Astrocyte of the cerebellum (primary cell): ENCODE data around the gene CNPPD1.

Experiments
- DNase-seq: peaks from one replicate; pipeline ENCODE4 v3.0.0-alpha.2; 2011; ENCODE audit warnings: low read depth
- H3K4me3 ChIP-seq: 2 replicates; pipeline ENCODE4 v1.5.1; 2011; ENCODE audit warnings: mild to moderate bottlenecking, low read depth, low read length, moderate library complexity
- in situ Hi-C: cut with HindIII; loops from 2 replicates; pipeline ENCODE4 v1.10.0; 2017; ENCODE audit warnings: low sequenced_read_pairs
- TF ChIP-seq, protein P1 (sequence below): IDR thresholded peaks from 2 replicates; pipeline ENCODE4 v1.5.1; 2012; ENCODE audit warnings: low read length, low read depth, moderate library complexity, mild to moderate bottlenecking; ENCODE audit errors: missing control alignments

Gene CNPPD1

GRCh38 chr2:219126555-219126954 is 50.2 kb downstream of the CNPPD1 start:
- TF ChIP-seq, protein P1, sequence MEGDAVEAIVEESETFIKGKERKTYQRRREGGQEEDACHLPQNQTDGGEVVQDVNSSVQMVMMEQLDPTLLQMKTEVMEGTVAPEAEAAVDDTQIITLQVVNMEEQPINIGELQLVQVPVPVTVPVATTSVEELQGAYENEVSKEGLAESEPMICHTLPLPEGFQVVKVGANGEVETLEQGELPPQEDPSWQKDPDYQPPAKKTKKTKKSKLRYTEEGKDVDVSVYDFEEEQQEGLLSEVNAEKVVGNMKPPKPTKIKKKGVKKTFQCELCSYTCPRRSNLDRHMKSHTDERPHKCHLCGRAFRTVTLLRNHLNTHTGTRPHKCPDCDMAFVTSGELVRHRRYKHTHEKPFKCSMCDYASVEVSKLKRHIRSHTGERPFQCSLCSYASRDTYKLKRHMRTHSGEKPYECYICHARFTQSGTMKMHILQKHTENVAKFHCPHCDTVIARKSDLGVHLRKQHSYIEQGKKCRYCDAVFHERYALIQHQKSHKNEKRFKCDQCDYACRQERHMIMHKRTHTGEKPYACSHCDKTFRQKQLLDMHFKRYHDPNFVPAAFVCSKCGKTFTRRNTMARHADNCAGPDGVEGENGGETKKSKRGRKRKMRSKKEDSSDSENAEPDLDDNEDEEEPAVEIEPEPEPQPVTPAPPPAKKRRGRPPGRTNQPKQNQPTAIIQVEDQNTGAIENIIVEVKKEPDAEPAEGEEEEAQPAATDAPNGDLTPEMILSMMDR: no peak
- in situ Hi-C loops: no loop called here
- no peak for DNase-seq
- H3K4me3 ChIP-seq: no peak overlapping the region

- TF ChIP-seq, protein P1: no peak
- in situ Hi-C loops: no loop called here
- DNase-seq: no peak
- no peak overlapping the region for H3K4me3 ChIP-seq
These were observed 50.8 kb downstream of the CNPPD1 start for GRCh38 chr2:219125886-219126270.

DNA sequence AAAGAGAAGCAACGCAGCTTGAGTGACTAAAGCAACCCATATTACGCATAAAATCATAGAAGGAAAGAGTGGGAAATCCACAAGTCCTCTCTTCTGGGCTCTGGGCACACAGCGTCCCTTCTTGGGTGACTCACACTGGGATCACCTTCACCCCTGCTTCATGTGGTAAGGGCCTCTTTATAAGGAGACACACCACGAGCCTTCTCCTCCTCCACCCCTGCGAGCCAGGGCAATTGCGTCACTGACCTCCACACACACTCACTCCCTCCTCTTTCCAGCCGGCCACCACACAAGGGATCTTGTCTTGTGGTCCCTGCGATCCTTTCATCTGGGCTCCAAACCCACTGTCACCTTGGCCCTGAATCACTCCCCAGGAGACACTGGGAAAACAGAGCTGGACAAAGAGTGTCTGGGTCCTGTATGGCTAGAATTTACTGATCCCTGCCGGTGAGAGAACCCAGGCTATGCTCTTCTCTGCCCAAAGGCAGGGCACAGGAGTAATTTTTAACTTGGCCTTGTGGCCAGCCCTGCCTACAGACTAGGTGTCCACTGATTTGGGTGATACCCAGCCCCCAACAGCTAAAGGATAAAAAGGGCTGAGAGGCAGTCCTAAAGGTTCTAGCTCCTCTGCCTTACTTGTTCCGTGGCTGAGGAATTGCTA is 51.4 kb downstream of the CNPPD1 start:
- peak; percentile 68 for DNase-seq
- no peak overlapping the region for H3K4me3 ChIP-seq
- in situ Hi-C loops: no loop called here
- TF ChIP-seq, protein P1: no peak

GRCh38 chr2:219124381-219125110 is 52.2 kb downstream of the CNPPD1 start:
- TF ChIP-seq, protein P1: no peak
- no peak for DNase-seq
- no peak overlapping the region for H3K4me3 ChIP-seq
- in situ Hi-C loops: no loop called here

- no peak for DNase-seq
- TF ChIP-seq, protein P1: no peak
- in situ Hi-C loops: no loop called here
- no peak overlapping the region for H3K4me3 ChIP-seq
These were observed 53.2 kb downstream of the CNPPD1 start for GRCh38 chr2:219123356-219124135.

DNA sequence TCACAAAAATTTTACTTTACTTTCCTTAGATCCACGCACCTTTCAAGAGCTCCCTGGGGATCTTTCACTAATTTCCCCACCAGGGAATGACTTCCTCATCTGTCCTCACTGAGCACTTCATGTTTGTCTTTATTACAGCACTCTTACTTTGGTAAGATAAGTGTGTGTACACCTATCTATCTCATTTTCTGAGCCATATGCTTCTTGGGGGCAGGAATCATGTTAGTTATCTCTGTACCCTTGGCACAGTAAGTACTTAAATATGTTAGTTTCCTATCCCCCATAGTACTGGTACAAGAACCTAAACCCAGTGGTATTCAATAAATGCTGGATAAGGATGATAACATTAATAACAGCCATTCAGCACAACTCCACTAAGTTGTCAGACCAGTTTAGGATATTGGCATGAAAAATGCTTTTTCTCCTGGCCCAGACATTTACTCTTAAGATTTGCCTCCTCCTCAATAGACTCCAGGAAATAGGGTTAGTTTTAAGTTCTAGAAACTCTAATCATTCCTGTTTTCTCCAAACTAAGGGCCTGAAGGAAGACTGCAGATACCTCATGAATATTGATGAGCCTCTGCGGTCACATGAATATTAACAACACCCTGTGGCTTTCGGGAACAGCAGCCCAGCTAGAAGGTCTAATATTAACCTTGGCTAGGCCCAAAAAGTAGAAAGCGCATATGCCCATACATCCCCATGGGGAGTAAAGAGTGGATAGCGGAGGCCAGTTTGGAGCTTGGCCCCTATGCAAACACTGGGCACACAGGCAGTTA is 54.3 kb downstream of the CNPPD1 start:
- TF ChIP-seq, protein P1: no peak
- DNase-seq: peak; percentile 38
- in situ Hi-C loops: no loop called here
- H3K4me3 ChIP-seq: no peak overlapping the region
